GM21737 (cell line): ENCODE data around the gene DENND1A.
"Not testable (repeated sequence)": the region's sequence is repeated elsewhere in the genome, so short reads cannot be mapped to it uniquely, and the experiment has no call there.

Source experiments
- ATAC-seq: cut with Tn5 transposase; IDR thresholded peaks from one replicate; pipeline ENCODE4 v1.9.1; 2021; ENCODE audit warnings: mild to moderate bottlenecking, moderate library complexity; ENCODE audit not compliant: unreplicated experiment

The DENND1A gene

GRCh38 chr9:123447934-123448646 is 481.8 kb downstream of the DENND1A start:
- ATAC-seq, result no peak

- ATAC-seq, result no peak
Observed at GRCh38 chr9:123445981-123446610, 483.8 kb downstream of the DENND1A start.

DNA sequence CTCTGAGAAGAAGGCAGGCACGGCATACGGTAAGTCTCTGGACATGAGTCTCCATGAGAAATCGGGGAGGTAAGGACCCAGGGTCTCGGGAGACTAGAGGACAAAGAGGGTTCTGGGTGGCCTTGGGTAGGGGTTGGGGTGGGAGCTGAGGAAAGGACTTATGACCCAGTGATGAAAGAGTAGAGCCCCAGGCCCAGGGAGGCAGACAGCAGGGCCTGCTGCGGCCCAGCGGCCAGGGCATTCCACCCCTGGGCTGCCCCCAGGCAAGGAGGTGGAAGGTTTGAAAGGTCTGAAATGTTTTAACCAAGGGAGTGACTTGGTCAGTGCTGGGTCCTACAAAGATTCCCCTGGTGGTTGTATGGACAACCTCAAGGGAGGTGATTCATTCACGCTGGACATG is 484.8 kb downstream of the DENND1A start:
- no peak for ATAC-seq

DNA sequence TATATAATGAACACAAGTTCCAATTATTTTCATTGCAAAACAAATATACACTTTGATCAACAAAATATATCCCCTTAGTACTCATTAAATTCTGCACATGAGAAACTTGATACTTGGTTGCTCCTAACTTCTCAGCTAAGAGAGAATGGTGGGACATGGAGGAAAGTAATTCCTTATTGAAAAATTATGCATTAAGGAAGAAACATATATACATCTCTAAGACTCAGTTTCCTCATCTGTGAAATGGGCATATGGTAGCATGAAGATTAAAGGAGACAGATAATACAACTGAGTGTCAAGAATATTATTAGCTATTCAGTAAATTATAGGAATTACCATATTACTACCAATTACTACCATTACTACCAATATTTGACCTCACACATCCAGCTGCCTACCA is 488.2 kb downstream of the DENND1A start:
- ATAC-seq, result no peak

DNA sequence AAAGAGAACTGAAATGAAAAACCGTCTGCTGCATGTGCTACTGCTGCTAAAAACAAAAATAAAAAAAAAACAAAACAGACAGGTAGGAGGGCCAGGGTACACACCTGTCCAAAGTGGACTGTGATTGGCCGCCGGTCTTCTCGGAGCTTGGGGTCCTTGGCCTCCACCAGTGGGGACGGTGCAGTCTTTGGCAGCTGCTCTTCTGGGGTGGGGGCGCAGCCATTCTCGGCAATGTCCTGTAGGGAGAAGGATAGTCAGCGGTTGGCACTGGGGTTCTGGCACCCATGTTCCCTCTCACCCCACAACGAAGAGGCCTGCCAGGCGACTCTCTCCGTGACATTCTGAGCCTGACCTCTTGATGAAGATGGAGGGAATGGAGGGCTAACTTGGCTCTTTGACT is 489.7 kb downstream of the DENND1A start:
- no peak for ATAC-seq

GRCh38 chr9:123438821-123439220 is 491.1 kb downstream of the DENND1A start:
- no peak for ATAC-seq

- no peak for ATAC-seq
Observed at GRCh38 chr9:123438321-123438720, 491.6 kb downstream of the DENND1A start.

DNA sequence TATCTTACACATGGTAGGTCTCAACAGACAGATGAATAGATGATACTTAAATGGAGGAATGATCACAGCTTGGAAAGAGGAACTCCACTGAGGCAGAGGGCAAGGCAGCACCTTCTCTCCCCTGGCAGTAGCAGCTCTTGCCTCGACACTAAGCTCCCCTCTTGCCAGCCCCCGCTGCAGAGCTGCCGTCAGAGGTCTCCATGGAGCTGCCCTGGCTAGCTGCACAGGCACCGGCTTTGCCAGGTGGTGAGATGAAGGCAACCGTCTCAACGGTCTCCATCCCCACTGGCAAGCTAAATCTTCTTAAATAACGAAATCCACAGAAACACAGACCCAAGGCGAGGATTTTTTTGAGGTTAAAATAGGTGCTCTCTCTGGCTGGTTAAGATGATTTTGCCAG is 492.7 kb downstream of the DENND1A start:
- no peak for ATAC-seq

DNA sequence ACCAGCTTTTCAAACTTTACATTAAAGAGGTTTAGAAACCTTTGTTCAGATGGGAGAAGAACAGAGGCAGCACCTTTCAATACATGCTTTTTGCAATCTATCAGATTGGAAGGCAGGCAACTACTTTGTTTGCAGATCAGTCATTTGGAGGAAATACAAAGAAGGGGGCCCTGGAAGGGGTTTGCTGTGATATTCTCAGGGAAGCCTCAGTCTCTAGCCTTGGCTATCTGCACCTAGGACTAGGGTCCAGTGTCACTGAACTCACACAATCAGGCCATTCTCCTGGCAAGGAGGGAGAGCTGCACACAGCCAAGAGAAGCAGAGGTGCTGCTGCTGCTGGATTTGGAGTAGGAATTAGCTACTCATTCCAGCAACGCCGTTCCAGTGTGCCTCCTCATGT is 494.5 kb downstream of the DENND1A start:
- no peak for ATAC-seq

GRCh38 chr9:123434619-123435240 is 495.2 kb downstream of the DENND1A start:
- ATAC-seq, result no peak

- ATAC-seq, result no peak
Observed at GRCh38 chr9:123432331-123433236, 497.3 kb downstream of the DENND1A start.

DNA sequence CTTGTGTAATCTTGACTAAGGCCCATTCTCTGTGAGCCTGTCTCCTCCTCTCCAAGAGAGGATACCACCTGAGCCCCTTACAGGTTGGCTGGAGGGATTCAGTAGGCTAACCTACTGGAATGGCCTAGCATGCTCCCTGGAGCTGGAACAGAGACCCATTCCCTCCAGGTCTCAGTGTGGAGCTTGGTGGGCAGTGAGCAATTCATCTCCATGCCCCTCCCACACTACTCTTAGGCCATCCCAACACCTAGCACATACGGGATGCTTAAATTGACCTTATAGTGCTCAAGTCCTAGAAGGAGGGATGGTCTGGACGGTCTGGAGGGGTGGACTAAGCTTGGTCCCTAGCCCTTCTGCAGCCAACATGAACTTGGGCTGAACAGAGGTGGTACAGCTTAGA is 498.3 kb downstream of the DENND1A start:
- ATAC-seq, result no peak

DNA sequence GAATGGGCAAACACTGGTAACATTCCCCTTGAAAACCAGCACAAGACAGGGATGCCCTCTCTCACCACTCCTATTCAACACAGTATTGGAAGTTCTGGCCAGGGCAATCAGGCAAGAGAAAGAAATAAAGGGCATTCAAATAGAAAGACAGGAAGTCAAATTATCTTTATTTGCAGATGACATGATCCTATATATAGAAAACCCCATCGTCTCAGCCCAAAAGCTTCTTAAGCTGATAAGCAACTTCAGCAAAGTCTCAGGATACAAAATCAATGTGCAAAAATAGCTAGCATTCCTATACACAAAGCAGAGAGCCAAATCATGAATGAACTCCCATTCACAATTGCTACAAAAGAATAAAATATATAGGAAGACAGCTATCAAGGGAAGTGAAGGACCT is 501.5 kb downstream of the DENND1A start:
- not testable (repeated sequence) for ATAC-seq

GRCh38 chr9:123426406-123426805 is 503.5 kb downstream of the DENND1A start:
- ATAC-seq, result peak; percentile 64

- peak; percentile 23 for ATAC-seq
Observed at GRCh38 chr9:123425836-123426365, 504.0 kb downstream of the DENND1A start.

DNA sequence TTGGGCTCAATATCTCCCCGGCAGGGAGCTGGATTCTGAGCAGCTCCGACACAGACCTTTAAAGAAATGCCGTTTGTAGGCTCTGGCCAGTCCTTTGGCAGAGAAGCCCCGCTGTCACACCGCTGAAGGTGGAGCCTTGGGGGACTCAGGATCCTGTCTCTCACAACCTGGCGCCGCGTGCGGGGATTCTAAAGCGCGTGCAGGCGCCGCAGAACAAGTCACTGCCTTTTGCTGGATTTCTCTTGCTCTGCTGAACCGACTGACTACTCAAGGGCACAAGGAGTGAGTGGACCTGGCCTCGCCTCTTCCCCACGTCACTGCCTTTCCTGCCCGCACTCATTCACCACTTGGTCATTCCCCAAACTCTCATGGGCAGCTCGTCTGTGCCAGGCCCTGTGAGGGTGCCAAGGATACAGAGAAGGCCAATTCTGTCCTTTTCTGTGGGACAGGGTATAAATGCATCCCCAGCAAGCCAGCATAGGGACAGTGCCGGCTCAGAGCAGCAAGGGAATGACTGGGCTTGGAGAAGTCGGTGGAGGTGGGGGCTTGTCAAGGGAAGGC is 504.6 kb downstream of the DENND1A start:
- no peak for ATAC-seq

DNA sequence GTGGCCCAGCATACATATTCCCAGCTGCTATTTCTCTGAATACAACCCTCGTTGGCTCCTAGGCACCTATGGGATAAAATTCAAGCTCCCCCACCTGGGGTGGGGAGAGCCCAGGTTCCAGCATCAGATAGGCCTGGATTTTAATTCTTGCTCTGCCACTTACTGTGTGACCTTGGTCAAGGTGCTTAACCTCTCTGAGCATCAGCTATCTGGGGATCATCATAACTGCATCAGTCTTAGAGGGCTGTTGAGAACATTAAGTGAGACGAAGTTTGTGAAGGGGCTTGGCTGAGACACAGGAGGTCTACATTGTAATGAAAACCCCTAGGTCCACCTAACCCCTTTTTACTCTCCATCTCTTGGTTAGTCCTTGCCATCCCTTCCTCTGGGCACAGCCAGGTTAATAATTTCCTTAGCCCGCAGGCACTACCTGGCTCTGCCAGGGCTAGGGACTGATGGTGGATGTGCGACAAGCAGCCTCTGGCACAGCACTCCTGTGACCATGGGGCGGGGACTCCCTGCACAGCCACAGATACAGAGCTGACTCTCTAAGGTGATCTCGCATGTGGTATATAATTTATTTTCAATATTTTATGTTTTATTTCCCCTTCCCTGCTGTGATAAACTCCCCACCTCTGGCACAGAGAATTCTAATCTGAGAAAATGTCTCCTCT is 505.2 kb downstream of the DENND1A start:
- ATAC-seq, result no peak

DNA sequence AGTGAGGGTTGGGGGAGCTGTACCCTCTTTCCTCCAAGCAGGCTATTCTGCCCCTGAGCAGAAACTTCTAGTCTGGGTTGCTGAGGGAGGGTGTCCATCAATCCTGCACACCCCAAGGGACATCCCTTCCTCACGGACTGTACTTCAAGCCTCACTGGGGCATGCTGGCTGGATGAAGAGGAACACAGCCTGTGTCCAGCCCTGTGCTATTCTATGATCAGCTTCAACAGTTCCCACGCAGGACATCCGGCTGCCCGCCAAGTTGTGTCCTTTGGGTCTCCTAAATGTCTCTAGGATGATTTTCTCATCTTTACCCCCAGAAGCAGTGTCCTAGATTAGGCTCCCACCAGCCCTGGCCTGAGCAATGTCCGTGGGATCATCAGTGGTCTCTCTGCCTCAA is 505.8 kb downstream of the DENND1A start:
- ATAC-seq, result no peak

DNA sequence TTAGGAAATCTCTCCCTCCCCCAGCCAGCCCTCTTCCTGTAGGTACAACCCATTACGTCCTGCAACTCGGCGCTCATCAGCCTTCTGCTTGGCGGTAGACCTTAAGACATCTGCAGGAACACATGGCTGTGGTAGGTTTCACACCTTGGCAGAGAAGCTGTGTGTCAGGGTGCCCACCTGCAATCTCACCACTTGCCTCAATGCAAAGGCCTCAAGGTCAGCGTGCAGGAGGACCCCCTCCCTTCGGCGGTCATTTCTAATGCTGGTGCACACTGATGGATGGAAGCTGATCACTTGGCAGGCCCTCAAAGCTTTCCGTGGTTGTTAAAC is 506.6 kb downstream of the DENND1A start:
- no peak for ATAC-seq

GRCh38 chr9:123422635-123423310 is 507.2 kb downstream of the DENND1A start:
- no peak for ATAC-seq
